K562 (cell line): ENCODE measurements around the gene RPL26. TPM values are rescaled to one million over a fixed set of nuclear protein-coding genes. Genes with fewer than 3 reads are reported as not detected.

Experiments
- ATAC-seq: fragments of 200-7000 bp; cut with Tn5 transposase; 3 replicates; pipeline ENCODE4 v1.9.1; 2020; ENCODE audit warnings: moderate library complexity
- Bru-seq: library from RNA; stranded (reverse); fragments of 400-500 nt; gene quantifications from one replicate; lab custom pipeline; 2021; lab: Mats Ljungman, UMichigan
- BruChase-seq, 2 experiments: library from RNA; stranded (reverse); fragments of 400-500 nt; gene quantifications; one replicate each; lab custom pipeline; 2021; lab: Mats Ljungman, UMichigan
- BruUV-seq: library from RNA; stranded (reverse); fragments of 400-500 nt; replicated peaks from 2 replicates; lab custom pipeline; 2021; lab: Mats Ljungman, UMichigan
- CTCF ChIA-PET: fragments of 300-600 bp; formaldehyde crosslinking; extraction: SDS; loops from one replicate; lab custom pipeline; 2021; ENCODE audit warnings: low intra/inter-chr PET ratio; lab: Yijun Ruan, JAX
- POLR2A ChIA-PET: fragments of 300-600, 350-650 bp; sonication (Branson Sonifier 250); formaldehyde crosslinking; extraction: SDS; loops from one replicate; lab custom pipeline; 2021; ENCODE audit warnings: antibody characterized with exemption, inconsistent platforms; lab: Yijun Ruan, JAX
- DNase-seq, 4 experiments: peaks; one replicate each; pipeline versions ENCODE4 v3.0.0 to v3.0.0-alpha.2; 2011 to 2018; ENCODE audit warnings: low spot score in 3 of 4, mixed read lengths in 3 of 4; ENCODE audit errors: extremely low read depth in 1 of 4
- FAIRE-seq: peaks from 2 replicates; lab custom pipeline; 2011; peaks lifted over from hg19 to GRCh38; lab: Jason Lieb, UNC
- H2AFZ ChIP-seq: 2 replicates; pipeline ENCODE4 v1.6.0; 2011; ENCODE audit warnings: low read depth, low read length, control low read depth, inconsistent platforms
- H3K27ac ChIP-seq: fragments of 200-600 bp; 3 replicates; pipeline ENCODE4 v1.8.0; 2011; ENCODE audit warnings: low read depth, mild to moderate bottlenecking, control low read depth, inconsistent platforms, low read length, moderate library complexity, mixed read lengths; ENCODE audit errors: extremely low read depth
- H3K27me3 ChIP-seq, 2 experiments: fragments of 300-600 bp in 1 of 2; 2 replicates in 1 of 2; 3 replicates in 1 of 2; pipeline versions ENCODE4 v1.6.0 to v1.8.0; 2011; ENCODE audit warnings: inconsistent platforms in 2 of 2, low read length in 2 of 2, mild to moderate bottlenecking in 1 of 2, mixed read lengths in 1 of 2, moderate library complexity in 1 of 2; ENCODE audit not compliant: control insufficient read depth in 2 of 2, insufficient read depth in 2 of 2
- H3K36me3 ChIP-seq: fragments of 300-600 bp; 3 replicates; pipeline ENCODE4 v1.8.0; 2011; ENCODE audit warnings: mild to moderate bottlenecking, low read length, inconsistent platforms; ENCODE audit not compliant: control insufficient read depth, insufficient read depth
- H3K4me1 ChIP-seq, 2 experiments: fragments of 200-600 bp in 1 of 2; replicated peaks in 1 of 2; 2 replicates in 1 of 2; 3 replicates in 1 of 2; pipeline versions ENCODE4 v1.5.1 to v1.8.0; 2011; ENCODE audit warnings: inconsistent platforms in 2 of 2, low read length in 2 of 2, mild to moderate bottlenecking in 1 of 2, mixed read lengths in 1 of 2, moderate library complexity in 1 of 2; ENCODE audit not compliant: control insufficient read depth in 2 of 2, insufficient read depth in 2 of 2
- H3K4me2 ChIP-seq: 2 replicates; pipeline ENCODE4 v1.6.1; 2011; ENCODE audit warnings: low read length, control low read depth, inconsistent platforms, mixed read lengths; ENCODE audit not compliant: insufficient read depth
- H3K4me3 ChIP-seq: fragments of 200-600 bp; sonication (generic), shearing (Covaris generic); 2 replicates; pipeline ENCODE4 v1.5.1; 2016; ENCODE audit warnings: control low read depth, inconsistent platforms
- H3K79me2 ChIP-seq: fragments of 200-600 bp; 3 replicates; pipeline ENCODE4 v1.8.0; 2011; ENCODE audit warnings: low read length, inconsistent platforms; ENCODE audit not compliant: control insufficient read depth, insufficient read depth
- H3K9ac ChIP-seq, 2 experiments: 2 replicates each; pipeline versions ENCODE4 v1.6.0 to v1.6.1; 2011; ENCODE audit warnings: low read depth in 2 of 2, low read length in 2 of 2, control low read depth in 1 of 2, inconsistent platforms in 1 of 2, mild to moderate bottlenecking in 1 of 2, mixed read lengths in 1 of 2; ENCODE audit not compliant: insufficient read depth in 1 of 2
- H3K9me1 ChIP-seq: one replicate; pipeline ENCODE4 v1.6.0; 2011; ENCODE audit warnings: inconsistent platforms, mild to moderate bottlenecking, low read length, moderate library complexity; ENCODE audit not compliant: control insufficient read depth, insufficient read depth
- H3K9me3 ChIP-seq: replicated peaks from 2 replicates; pipeline ENCODE4 v1.5.1; 2011; ENCODE audit warnings: low read depth, low read length, inconsistent platforms; ENCODE audit not compliant: control insufficient read depth, insufficient read depth
- H4K20me1 ChIP-seq: replicated peaks from 2 replicates; pipeline ENCODE4 v1.6.1; 2011; ENCODE audit warnings: low read length, inconsistent platforms, mixed read lengths; ENCODE audit not compliant: control insufficient read depth, insufficient read depth
- ERF ChIP-seq: fragments of 450-650 bp; formaldehyde crosslinking; IDR thresholded peaks from 2 replicates; pipeline ENCODE4 v1.4.0; 2020; ENCODE audit warnings: mild to moderate bottlenecking, mixed read lengths
- NEUROD1 ChIP-seq: fragments of 150-350 bp; IDR thresholded peaks from 2 replicates; pipeline ENCODE4 v1.6.1; 2014; ENCODE audit warnings: borderline replicate concordance, low read length, low read depth; ENCODE audit not compliant: partially characterized antibody
- PCBP2 ChIP-seq: fragments of 200-400 bp; formaldehyde crosslinking; IDR thresholded peaks from 2 replicates; pipeline ENCODE4 v1.6.1; 2018; ENCODE audit warnings: low read length, low read depth, mild to moderate bottlenecking, moderate library complexity; ENCODE audit not compliant: poor library complexity, severe bottlenecking
- SP1 ChIP-seq: sonication (generic); formaldehyde crosslinking; IDR thresholded peaks from 2 replicates; pipeline ENCODE4 v1.8.1; 2022; ENCODE audit warnings: mild to moderate bottlenecking, missing genetic modification reagents
- ZNF3 ChIP-seq: fragments of 250-450 bp; sonication (Bioruptor Pico); IDR thresholded peaks from 2 replicates; pipeline ENCODE4 v1.5.0; 2021; ENCODE audit warnings: mild to moderate bottlenecking, moderate library complexity
- WGBS: fragments of 100-300 bp; shearing (Covaris generic); methylation state at CpG from one replicate; pipeline ENCODE4 v1.1.6; 2016; ENCODE audit warnings: low coverage, mixed read lengths; ENCODE audit not compliant: insufficient coverage; ENCODE audit errors: missing lambda C conversion rate; 5-methylcytosine and 5-hydroxymethylcytosine counted together
- in situ Hi-C: fragments of 300-500 bp; cut with MboI; formaldehyde crosslinking; loops from 4 replicates; pipeline ENCODE4 v1.15.0; 2018; ENCODE audit warnings: inconsistent platforms, mixed read lengths
- intact Hi-C: fragments of 100-400 bp; cut with micrococcal nuclease; formaldehyde crosslinking; loops from 2 replicates; pipeline ENCODE4 v1.14.2; 2022
- long read RNA-seq, 3 experiments: library from polyadenylated mRNA in 2 of 3; library from RNA in 1 of 3; unstranded in 2 of 3; stranded (forward) in 1 of 3; transcript quantifications; one replicate each; pipeline ENCODE4 v2.0.0, GENCODE V29; 2019 to 2022
- polyA minus RNA-seq, 3 experiments: library from RNA; depleted of rRNA, polyadenylated mRNA; stranded (reverse); fragments of >200 nt; gene quantifications; 2 replicates each; pipeline ENCODE4 v1.2.3, GENCODE V29; 2011
- polyA plus RNA-seq, 8 experiments: library from polyadenylated mRNA; depleted of rRNA in 4 of 8; stranded (reverse) in 5 of 8; unstranded in 3 of 8; fragments of >200 nt; fragmentation: Nextera tagmentation in 2 of 8; fragmentation: Illumina TruSeq in 1 of 8; extraction: Ambion mirVana in 2 of 8; extraction: Trizol in 1 of 8; gene quantifications; 2 replicates each; pipeline versions ENCODE4 v1.2.1 to v1.2.3, GENCODE V29; 2011 to 2014; ENCODE audit warnings: inconsistent platforms in 1 of 8, missing spikeins in 1 of 8
- total RNA-seq, 7 experiments: library from RNA; depleted of rRNA in 6 of 7; stranded (reverse); fragments of >200 nt in 6 of 7; fragmentation: Illumina TruSeq in 2 of 7; extraction: Trizol in 2 of 7; gene quantifications; 2 replicates each; pipeline versions ENCODE4 v1.2.1 to v1.2.3, GENCODE V29; 2011 to 2021; ENCODE audit warnings: low replicate concordance in 1 of 7
- TF ChIP-seq, protein P1 (sequence below): IDR thresholded peaks from 3 replicates; pipeline ENCODE4 v1.6.1; 2011; ENCODE audit warnings: borderline replicate concordance, mild to moderate bottlenecking, moderate library complexity; ENCODE audit not compliant: insufficient read length; ENCODE audit errors: extremely low read depth
- TF ChIP-seq, protein P2 (sequence below): sonication (generic); formaldehyde crosslinking; IDR thresholded peaks from 2 replicates; pipeline ENCODE4 v1.8.0; 2022; ENCODE audit warnings: mild to moderate bottlenecking, low read depth, missing genetic modification reagents

Gene RPL26
- 244 and 334 TPM in 2 replicates for total RNA-seq (2011; cell fraction: chromatin; rRNA removed; ENCODE audit: low replicate concordance)
- total RNA-seq (2011; cell fraction: nucleolus; rRNA removed), result 298 and 337 TPM in 2 replicates
- total RNA-seq (2011; cell fraction: nucleoplasm; rRNA removed), result 567 and 1,126 TPM in 2 replicates
- 1,785 and 2,781 TPM in 2 replicates for total RNA-seq (2014; rRNA removed)
- total RNA-seq (2014; rRNA removed; fragmentation: Illumina TruSeq; extraction: Trizol), result 3,633 and 3,959 TPM in 2 replicates
- total RNA-seq (2015; rRNA removed; fragmentation: Illumina TruSeq; extraction: Trizol), result 2,809 and 2,904 TPM in 2 replicates
- 1,474 and 1,702 TPM in 2 replicates for total RNA-seq (2021)
- polyA plus RNA-seq (2011; rRNA removed), result 3,982 and 4,074 TPM in 2 replicates
- polyA plus RNA-seq (2011; cell fraction: cytosol; rRNA removed), result 925 and 2,470 TPM in 2 replicates
- polyA plus RNA-seq (2011; cell fraction: nucleus; rRNA removed), result 415 and 1,025 TPM in 2 replicates
- polyA plus RNA-seq (2012), result 3,098 and 3,525 TPM in 2 replicates
- polyA plus RNA-seq (2014; fragmentation: Illumina TruSeq; extraction: Trizol), result 3,435 and 3,978 TPM in 2 replicates
- polyA plus RNA-seq (2014; fragmentation: Nextera tagmentation; extraction: Ambion mirVana), result 1,000 to 10,000 TPM; 1,706 to 1,892 TPM
- 3,525 and 3,633 TPM in 2 replicates for polyA plus RNA-seq (2014; rRNA removed)
- 2,832 and 3,117 TPM in 2 replicates for polyA minus RNA-seq (2011; rRNA and poly(A)+ RNA removed)
- polyA minus RNA-seq (2011; cell fraction: cytosol; rRNA and poly(A)+ RNA removed), result 387 and 436 TPM in 2 replicates
- polyA minus RNA-seq (2011; cell fraction: nucleus; rRNA and poly(A)+ RNA removed), result 92.8 and 251 TPM in 2 replicates
- percentile 100 among the genes with signal in this experiment for Bru-seq, nascent RNA
- percentile 100 among the genes with signal in this experiment for BruChase-seq, experiment 1, labeled RNA remaining after a 2-hour chase
- BruChase-seq, experiment 2, labeled RNA remaining after a 6-hour chase, result percentile 100 among the genes with signal in this experiment
- long read RNA-seq, experiment 1, transcript RPL26-202 (2 exons, 456 nt), result minor isoform, 27 of 1,072 reads
- long read RNA-seq, experiment 1, transcript RPL26-214 (4 exons, 528 nt), result major isoform, 730 of 1,072 reads
- long read RNA-seq, experiment 1, transcript RPL26-206 (4 exons, 763 nt), result minor isoform, 15 of 1,072 reads
- long read RNA-seq, experiment 1, transcript RPL26-209 (4 exons, 870 nt), result minor isoform, 35 of 1,072 reads
- long read RNA-seq, experiment 1, partial matches to known transcripts, result 95 of 1,072 reads
- long read RNA-seq, experiment 1, other reads (novel, unspliced or antisense), result 167 of 1,072 reads
- long read RNA-seq, experiment 2, transcript RPL26-214 (4 exons, 528 nt), result major isoform, 454 of 1,325 reads
- long read RNA-seq, experiment 2, transcript RPL26-206 (4 exons, 763 nt), result minor isoform, 12 of 1,325 reads
- long read RNA-seq, experiment 2, transcript RPL26-202 (2 exons, 456 nt), result minor isoform, 15 of 1,325 reads
- long read RNA-seq, experiment 2, transcript RPL26-209 (4 exons, 870 nt), result minor isoform, 17 of 1,325 reads
- long read RNA-seq, experiment 2, partial matches to known transcripts, result 745 of 1,325 reads
- long read RNA-seq, experiment 2, other reads (novel, unspliced or antisense), result 78 of 1,325 reads
- long read RNA-seq, experiment 3, transcript RPL26-209 (4 exons, 870 nt), result minor isoform, 6 of 1,640 reads
- long read RNA-seq, experiment 3, transcript RPL26-214 (4 exons, 528 nt), result major isoform, 1,421 of 1,640 reads
- long read RNA-seq, experiment 3, transcript RPL26-206 (4 exons, 763 nt), result minor isoform, 5 of 1,640 reads
- long read RNA-seq, experiment 3, partial matches to known transcripts, result 116 of 1,640 reads
- long read RNA-seq, experiment 3, other reads (novel, unspliced or antisense), result 92 of 1,640 reads

DNA sequence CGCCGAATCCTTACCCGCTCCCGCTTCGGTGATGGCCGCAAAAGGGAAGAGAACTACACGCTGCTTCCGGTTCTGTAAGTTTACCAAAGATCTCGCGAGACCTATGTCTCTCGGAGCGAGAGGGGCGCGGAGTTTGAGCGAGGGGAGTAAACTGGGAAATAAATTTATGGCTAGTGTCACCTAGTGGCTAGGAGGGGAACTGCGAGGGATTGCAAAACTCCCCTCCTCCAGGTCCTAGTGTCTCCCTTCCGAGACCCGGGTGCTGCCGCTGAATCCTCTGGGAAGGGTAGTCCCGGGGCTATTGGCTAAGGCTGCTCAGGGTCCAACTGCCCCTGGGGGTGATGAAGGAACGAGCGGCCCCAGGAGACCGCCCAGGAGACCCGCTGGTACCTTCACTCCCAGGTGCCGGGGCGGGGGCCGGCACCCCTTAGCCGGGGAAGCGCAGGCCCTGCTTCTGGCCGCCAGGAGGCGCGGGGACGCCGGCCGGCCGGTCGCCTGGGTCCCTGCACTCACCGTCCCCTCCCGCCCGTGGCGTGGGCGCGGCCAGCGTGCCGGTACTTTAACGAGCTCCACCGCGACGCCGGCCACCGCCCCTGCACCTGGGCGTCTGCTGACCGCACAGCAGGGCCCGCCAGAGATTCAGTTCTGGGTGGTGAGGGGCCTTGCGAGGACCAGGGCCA, at the start of gene RPL26:
TSS of gene RPL26 (minus strand) at position 51 of the 680 bp plus-strand sequence. CDS start 883 bp downstream, outside the sequence.
- intact Hi-C loops, result loop anchor here (1.0 to 10.0 kb wide), 3 partner anchors 46 to 362 kb away; partner anchors contain the start of gene ODF4
- Histone ChIP-seq H3K9me1 (no peaks in the 10 kb centered on the region), H3K9me3 (no peaks in the 10 kb centered on the region), H3K36me3 (peaks cover 43% of the 10 kb centered on the region), H3K9ac (peak within 1 kb of the TSS; percentile 82 to 94), H3K27me3 (no peaks in the 10 kb centered on the region), H4K20me1 (peaks cover 14% of the 10 kb centered on the region; the same call in 1 of the 2 replicates), H3K4me3 (peak within 1 kb of the TSS; percentile 53), H3K79me2 (peaks cover 54% of the 10 kb centered on the region), H3K4me1 (peaks cover 34 to 39% of the 10 kb centered on the region in 2 experiments), H3K4me2 (peak within 1 kb of the TSS; percentile 85), H2AFZ (peak within 1 kb of the TSS; percentile 91), H3K27ac (peak within 1 kb of the TSS; percentile 83)
- in situ Hi-C loops, result loop anchor here (25.0 kb wide), 1 partner anchor 1154 kb away; no protein-coding TSS in a partner anchor
- ChIA-PET CTCF (interaction anchor here (0.6 to 1.2 kb wide), 4 partner anchors 362 to 403 kb away, joined by 3 to 5 read pairs (median 4); no protein-coding TSS in a partner anchor), POLR2A (interaction anchor here (0.6 to 1.0 kb wide), 7 partner anchors 14 to 1380 kb away, joined by 3 to 7 read pairs (median 4); partner anchors contain the start of gene RNF222)
- no TSS peak for BruUV-seq
- ATAC-seq (peak; percentile 87), DNase-seq (peak; percentile 83 to 96 (median 86)), FAIRE-seq (peak; percentile 95)
- under 1% methylated on average over 19 of the region's 55 CpGs for WGBS
- TF ChIP-seq, protein P1, sequence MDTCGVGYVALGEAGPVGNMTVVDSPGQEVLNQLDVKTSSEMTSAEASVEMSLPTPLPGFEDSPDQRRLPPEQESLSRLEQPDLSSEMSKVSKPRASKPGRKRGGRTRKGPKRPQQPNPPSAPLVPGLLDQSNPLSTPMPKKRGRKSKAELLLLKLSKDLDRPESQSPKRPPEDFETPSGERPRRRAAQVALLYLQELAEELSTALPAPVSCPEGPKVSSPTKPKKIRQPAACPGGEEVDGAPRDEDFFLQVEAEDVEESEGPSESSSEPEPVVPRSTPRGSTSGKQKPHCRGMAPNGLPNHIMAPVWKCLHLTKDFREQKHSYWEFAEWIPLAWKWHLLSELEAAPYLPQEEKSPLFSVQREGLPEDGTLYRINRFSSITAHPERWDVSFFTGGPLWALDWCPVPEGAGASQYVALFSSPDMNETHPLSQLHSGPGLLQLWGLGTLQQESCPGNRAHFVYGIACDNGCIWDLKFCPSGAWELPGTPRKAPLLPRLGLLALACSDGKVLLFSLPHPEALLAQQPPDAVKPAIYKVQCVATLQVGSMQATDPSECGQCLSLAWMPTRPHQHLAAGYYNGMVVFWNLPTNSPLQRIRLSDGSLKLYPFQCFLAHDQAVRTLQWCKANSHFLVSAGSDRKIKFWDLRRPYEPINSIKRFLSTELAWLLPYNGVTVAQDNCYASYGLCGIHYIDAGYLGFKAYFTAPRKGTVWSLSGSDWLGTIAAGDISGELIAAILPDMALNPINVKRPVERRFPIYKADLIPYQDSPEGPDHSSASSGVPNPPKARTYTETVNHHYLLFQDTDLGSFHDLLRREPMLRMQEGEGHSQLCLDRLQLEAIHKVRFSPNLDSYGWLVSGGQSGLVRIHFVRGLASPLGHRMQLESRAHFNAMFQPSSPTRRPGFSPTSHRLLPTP, result no peak
- peak; percentile 83 for TF ChIP-seq NEUROD1
- TF ChIP-seq SP1 (CRISPR knock-in tag), result peak; percentile 69
- TF ChIP-seq, protein P2, sequence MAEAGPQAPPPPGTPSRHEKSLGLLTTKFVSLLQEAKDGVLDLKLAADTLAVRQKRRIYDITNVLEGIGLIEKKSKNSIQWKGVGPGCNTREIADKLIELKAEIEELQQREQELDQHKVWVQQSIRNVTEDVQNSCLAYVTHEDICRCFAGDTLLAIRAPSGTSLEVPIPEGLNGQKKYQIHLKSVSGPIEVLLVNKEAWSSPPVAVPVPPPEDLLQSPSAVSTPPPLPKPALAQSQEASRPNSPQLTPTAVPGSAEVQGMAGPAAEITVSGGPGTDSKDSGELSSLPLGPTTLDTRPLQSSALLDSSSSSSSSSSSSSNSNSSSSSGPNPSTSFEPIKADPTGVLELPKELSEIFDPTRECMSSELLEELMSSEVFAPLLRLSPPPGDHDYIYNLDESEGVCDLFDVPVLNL, result peak; percentile 71; the same call in 1 of the 2 replicates
- TF ChIP-seq PCBP2, result no peak
- no peak for TF ChIP-seq ZNF3 (CRISPR knock-in tag)
- TF ChIP-seq ERF (CRISPR knock-in tag), result no peak
